COLO829 (cell line): ENCODE measurements around the gene GJD2.

Experiments used
- DNase-seq: peaks from one replicate; pipeline ENCODE4 v3.0.0; 2012; ENCODE audit warnings: low spot score

Gene GJD2

DNA sequence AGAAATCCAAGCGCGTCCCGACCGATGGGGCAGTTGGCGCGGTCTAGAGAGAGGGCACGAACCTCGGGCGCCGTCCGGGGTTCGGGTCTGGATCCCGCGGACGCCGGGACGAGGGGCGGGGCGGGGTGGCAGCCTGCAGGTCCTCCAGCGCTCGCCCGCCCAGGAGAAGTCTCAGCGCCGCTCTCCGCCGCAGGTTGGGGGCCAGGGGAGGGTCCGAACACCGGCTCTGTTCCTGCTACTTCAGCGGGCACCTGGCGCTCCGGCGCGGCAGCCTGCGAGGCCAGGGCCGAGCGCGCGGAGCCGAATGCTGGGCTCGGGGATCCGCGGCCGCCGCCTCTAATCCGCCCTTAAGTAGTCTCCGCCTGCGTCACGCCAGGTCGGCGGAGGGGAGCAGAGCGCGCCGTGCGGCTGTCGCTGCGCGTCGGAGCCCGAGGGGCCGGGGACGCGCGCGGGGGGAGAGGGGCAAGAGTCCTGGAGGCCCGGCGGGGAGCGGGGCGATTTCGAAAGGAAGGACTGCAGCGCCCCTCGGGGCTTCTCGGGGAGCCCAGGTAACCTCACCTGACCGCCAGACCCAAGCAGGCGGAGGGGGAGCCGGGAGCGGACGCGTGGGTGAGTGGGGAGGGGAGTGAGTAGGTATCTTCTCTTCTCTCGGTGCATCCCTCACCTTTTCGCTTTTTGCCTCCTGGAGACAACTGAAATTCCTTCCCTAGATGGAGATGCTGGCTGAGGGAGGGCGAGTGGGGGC, at the start of gene GJD2:
GJD2 (minus strand) TSS at position 325 of the 745 bp plus-strand sequence. CDS start 510 bp downstream, outside the sequence.
- DNase-seq, result no peak

DNA sequence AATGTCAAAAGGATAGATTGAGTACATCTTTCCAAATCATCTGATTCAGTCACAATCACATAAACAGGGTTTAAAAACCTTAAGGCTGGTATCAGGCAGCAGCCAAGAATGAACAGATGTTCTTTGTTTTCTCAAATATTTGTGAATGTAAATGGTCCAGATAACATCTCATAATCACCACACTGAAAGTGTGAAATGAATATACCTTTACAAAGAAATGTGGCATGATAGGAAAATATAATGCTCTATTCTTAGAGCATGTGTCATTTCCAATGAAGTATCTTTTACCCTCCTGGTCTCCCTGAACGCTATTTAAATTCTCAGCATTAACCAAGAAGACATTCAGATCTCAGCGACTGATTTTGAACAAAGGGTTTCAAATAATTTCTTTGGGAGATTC, 49.3 kb upstream of the GJD2 start:
- DNase-seq, result no peak

GRCh38 chr15:34802803-34803750, 48.3 kb upstream of the GJD2 start:
- no peak for DNase-seq

DNA sequence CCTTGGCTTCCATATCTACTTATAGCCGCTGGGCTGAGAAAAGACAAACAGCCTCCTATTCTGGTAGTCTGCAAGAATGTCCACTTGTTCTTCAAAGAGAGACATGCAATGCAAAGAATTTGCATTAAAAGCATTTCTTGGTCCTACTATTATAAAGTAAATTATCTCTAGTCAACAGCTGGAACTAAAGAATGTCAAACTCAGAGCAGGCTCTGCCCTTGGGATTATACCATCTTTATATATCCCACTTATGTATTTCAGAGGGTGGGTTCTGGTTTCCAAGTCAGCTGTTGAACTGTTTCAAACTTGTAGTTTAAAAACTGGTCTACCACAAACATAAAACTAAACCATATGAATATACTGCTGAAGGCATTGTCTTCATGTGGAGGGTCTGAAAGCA, 47.6 kb upstream of the GJD2 start:
- DNase-seq, result no peak

GRCh38 chr15:34799149-34800101, 44.6 kb upstream of the GJD2 start:
- DNase-seq, result no peak

DNA sequence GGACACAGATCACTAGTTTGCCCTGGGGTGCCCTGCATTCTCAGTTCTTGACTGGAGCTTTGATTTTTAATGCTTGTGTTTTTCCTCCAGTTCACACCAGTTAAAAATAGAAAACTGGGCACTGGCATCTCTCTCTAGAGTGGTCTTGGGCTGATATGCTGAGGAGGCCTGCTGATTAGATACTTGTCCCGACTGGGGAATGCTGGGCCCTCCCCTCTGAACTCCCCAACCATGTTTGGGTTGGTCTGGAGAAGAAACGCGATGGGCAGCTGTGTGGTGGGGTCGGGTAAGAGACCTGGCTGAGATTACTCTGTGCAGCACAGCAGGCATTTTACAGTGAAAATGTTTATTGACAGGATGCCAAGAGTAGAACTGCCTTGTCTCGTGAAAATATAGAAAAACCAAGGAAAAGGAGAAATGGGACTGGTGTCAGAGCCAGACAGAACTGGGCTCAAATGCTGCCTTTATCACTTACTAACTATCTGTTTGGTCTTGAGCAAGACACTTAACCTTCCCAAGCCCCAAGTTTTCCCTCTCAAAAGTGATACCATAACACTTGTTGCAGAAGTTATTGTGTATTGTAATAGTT, 42.1 kb upstream of the GJD2 start:
- no peak for DNase-seq

DNA sequence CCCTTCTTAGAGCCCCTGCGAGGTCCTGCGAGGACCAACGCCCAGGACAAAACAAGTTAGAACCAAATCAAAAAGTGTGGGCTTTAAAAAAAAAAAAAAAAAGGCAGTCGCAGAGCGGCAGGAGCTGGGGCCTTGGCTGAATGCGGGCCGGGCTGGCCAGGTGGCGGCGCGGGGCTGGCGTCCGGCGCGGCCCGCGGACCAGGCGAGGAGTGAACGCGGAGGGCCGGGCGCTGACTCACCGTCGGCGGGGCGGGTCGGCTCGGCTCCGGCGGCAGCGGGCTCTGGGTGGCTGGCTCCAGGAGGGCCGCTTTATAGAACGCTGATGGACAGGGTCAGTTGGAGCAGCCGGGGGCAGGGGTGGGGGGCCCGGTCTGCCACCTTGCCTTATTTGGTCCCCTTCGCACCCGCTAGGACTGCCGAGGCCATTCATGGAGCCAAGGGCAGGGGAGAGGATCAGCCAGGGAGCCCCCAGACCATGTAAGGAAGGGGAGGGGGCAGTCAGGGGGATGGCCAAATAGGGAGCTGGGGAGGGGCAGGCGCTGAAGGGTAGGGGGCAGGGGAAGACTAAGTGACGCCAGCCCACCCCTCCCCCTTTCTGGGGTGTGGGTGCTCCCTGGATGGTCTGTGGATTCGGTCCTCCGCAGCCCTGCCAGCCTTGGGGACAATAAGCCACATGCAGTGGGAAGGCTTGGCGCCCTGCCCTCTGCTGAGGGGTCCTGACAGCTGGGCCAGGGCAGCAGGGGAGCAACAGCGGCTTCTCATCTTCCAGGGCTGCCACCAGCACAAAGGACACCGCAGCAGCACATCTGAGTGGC, 40.7 kb upstream of the GJD2 start, which contains the start of gene ACTC1:
ACTC1 (minus strand) TSS at position 283 of the 815 bp plus-strand sequence. CDS start 741 bp downstream, outside the sequence.
- no peak for DNase-seq

DNA sequence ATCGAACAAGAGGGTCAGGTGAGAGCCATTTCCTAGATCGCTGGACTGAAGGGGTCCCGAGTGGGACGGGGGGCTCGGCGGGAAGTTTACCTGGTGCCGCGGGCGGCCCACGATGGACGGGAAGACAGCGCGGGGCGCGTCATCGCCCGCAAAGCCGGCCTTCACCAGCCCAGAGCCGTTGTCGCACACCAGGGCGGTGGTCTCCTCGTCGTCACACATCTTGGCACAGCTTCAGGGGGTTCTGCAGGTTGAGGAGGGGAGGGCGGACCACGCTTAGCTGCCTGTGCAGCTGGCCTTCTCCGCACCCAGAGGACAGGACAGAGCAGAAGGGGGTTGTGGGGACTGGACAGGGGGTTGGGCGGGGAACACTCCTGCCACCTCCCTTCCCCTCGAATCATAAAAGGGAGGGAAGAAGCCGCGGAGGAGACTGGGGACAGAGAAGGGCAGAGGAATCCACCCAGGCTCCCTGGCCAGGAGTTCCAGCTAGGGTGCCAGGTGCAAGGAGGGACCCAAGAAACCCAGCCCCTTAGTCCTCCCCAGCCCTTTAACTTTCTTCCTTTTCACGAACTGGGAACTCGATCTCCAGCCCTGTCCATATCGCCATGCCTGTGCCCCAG, 39.9 kb upstream of the GJD2 start:
- no peak for DNase-seq

DNA sequence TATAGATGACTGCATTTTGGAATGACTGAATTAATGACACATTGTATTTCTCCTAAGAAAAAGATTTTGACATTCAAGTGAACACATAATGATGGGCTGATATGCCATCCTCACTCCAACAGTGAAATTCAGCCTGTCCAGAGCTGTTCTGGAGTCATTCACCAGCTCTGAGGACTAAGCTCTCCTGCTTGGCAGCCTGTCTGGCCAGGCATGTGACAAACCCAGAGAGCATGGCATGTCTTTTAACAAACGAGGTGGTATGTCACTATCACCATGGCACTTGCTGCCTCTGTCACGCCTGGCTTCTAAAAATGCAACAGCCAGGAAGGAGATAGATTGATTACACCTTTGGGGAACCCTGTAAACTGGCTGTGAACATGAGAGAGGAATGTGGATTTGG, 39.1 kb upstream of the GJD2 start:
- no peak for DNase-seq

DNA sequence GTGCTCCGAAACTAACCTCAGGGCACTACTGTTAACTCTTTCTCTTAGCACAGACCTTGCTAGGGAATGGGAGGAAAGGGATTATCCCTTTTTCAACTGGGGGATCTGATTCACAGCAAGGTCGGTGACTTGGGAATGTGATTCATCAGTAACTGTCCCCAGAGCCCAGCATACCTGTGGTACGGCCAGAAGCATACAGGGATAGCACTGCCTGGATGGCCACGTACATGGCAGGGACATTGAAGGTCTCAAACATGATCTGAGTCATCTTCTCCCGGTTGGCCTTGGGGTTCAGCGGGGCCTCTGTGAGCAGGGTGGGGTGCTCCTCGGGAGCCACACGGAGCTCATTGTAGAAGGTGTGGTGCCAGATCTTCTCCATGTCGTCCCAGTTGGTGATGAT, 38.3 kb upstream of the GJD2 start:
- no peak for DNase-seq

DNA sequence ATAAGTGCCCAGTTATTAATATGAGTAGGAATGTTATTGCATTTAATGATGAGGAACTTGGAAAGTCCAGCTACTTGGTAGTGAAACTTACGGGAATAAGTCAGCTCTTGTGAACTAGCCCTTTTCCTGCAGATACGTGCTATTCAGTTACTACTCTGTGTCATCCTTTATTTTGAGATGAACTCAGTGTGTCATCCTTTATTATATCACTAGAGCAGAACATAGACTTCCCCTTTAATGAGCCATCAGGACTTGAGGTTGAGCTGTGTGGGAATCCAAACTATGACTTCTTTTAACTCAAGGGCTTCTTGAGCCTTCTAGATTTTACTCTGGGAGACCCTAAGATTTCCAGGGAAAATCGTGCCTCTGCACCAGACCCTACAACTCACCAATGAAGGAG, 36.9 kb upstream of the GJD2 start:
- no peak for DNase-seq

DNA sequence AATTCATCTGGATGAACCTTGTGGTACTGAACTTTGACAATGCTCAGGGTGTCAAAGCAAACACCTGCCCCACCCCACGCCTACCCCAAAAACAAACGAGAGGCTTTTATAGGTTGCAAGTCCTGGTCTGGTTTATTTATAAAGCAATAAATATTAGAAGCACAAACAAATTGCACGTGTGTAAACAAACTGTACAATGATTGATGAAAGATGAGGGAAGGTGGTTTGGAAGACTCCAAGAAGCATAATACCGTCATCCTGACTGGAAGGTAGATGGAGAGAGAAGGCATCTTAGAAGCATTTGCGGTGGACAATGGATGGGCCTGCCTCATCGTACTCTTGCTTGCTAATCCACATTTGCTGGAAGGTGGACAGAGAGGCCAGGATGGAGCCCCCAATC, 35.3 kb upstream of the GJD2 start:
- DNase-seq, result no peak

GRCh38 chr15:34789326-34789725, 34.5 kb upstream of the GJD2 start:
- DNase-seq, result no peak

- no peak for DNase-seq
Observed at GRCh38 chr15:34786206-34786605, 31.4 kb upstream of the GJD2 start.

DNA sequence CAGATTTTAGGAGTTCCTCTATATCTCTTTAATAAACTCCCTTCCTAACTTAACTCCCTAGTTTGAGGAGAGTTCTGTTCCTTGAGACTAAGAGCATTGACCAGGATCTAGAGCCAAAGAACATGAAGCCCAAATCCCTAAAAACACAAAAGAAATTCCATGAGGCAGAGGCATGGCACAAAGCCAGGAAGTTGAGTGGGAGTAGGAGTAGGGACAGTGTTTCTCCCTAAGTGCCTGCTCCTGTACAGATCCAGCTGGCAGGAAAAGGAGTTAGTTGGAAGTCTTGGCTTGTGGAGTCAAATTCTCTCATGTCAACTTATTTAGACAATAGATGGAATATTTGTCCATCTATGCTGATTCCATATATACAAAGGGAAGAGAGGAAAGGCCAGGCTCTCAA, 29.2 kb upstream of the GJD2 start:
- DNase-seq, result no peak

DNA sequence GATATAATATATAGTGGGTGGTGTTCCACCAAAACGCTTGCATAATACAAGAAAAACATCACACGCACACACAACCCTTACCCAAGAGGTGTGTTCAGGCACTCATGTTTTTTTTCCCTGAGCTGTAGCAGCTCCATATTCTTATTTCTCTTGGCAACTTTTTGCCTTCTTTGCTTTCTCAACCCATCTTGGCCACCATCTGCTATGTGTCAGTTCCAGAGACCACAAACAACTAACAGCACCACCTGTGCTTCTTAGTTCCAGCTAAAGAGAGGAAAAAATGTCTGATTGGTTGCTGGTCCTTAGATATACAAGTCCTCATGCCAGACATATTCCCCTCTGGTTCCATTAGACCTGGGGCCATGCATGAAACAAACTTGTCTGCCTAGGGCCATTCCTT, 28.6 kb upstream of the GJD2 start:
- no peak for DNase-seq

- no peak for DNase-seq
Observed at GRCh38 chr15:34782901-34783300, 28.1 kb upstream of the GJD2 start.

DNA sequence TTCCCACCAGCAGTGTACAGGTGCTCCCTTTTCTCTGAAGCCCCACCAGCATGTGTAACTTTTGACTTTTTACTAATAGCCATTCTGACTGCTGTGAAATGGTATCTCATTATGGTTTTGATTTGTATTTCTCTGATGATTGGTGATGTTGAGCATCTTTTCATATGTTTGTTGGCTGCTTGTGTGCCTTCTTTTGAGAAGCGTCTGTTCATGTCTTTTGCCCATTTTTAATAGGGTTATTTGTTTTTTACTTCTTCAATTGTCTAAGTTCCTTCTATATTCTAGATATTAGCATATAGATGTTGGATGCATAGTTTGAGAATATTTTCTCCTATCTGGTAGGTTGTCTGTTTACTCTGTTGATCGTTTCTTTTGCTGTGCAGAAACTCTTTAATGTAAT, 25.9 kb upstream of the GJD2 start:
- DNase-seq, result no peak

- DNase-seq, result no peak
Observed at GRCh38 chr15:34776606-34777105, 21.9 kb upstream of the GJD2 start.

DNA sequence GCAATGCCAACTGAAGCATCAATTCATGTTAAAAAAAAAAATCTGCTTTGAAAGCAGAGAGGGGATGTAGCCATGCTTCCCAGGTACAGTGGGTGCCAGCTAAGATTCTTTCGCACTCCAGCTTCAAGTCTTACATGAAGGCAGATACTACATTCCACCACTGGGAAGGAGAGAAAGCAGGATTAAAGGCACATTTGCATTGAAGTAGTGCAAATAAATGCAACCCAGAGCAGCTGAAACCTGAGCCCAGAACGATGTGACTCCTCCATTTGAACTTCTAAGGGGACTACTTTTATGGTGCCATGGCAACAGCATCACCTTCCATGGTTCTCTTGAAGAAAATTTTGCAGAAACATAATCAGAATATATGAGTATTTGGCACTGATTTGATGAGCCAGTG, 19.1 kb upstream of the GJD2 start:
- no peak for DNase-seq
